GM23338 (cell line): ENCODE measurements around the gene TBC1D3B. TPM values are rescaled to one million over a fixed set of nuclear protein-coding genes. Genes with fewer than 3 reads are reported as not detected.

Source experiments
- ATAC-seq: fragments of 200-7000 bp; cut with Tn5 transposase; 3 replicates; pipeline ENCODE4 v1.9.1; 2020
- DNase-seq: peaks from one replicate; pipeline ENCODE4 v3.0.0-alpha.2; 2015; ENCODE audit warnings: low spot score
- H2AFZ ChIP-seq: fragments of 200-600 bp; sonication (generic); 2 replicates; pipeline ENCODE4 v1.8.0; 2016; ENCODE audit warnings: antibody characterized with exemption, mild to moderate bottlenecking, moderate library complexity
- H3F3A ChIP-seq: fragments of 200-600 bp; sonication (generic); replicated peaks from 2 replicates; pipeline ENCODE4 v1.8.0; 2017; ENCODE audit warnings: antibody characterized with exemption, mixed run types, low read depth
- H3K27ac ChIP-seq: fragments of 200-600 bp; sonication (generic); 2 replicates; pipeline ENCODE4 v1.6.1; 2016; ENCODE audit warnings: low read depth
- H3K27me3 ChIP-seq: fragments of 200-600 bp; sonication (generic); 2 replicates; pipeline ENCODE4 v1.8.0; 2016; ENCODE audit warnings: mild to moderate bottlenecking, mixed run types, moderate library complexity; ENCODE audit not compliant: insufficient read depth
- H3K36me3 ChIP-seq: fragments of 200-600 bp; sonication (generic); 2 replicates; pipeline ENCODE4 v1.8.0; 2016; ENCODE audit warnings: mild to moderate bottlenecking; ENCODE audit not compliant: insufficient read depth
- H3K4me1 ChIP-seq: fragments of 200-600 bp; sonication (generic); 2 replicates; pipeline ENCODE4 v1.8.0; 2016; ENCODE audit warnings: mild to moderate bottlenecking, moderate library complexity; ENCODE audit not compliant: insufficient read depth
- H3K4me2 ChIP-seq: fragments of 200-600 bp; sonication (generic); 2 replicates; pipeline ENCODE4 v1.7.1; 2017; ENCODE audit warnings: mixed run types
- H3K4me3 ChIP-seq: fragments of 200-600 bp; sonication (generic); 2 replicates; pipeline ENCODE4 v1.6.1; 2016; ENCODE audit warnings: mixed run types
- H3K79me2 ChIP-seq: fragments of 200-600 bp; sonication (generic); replicated peaks from 2 replicates; pipeline ENCODE4 v1.8.0; 2017; ENCODE audit warnings: mild to moderate bottlenecking; ENCODE audit not compliant: insufficient read depth
- H3K9me2 ChIP-seq: fragments of 200-600 bp; sonication (generic); 2 replicates; pipeline ENCODE4 v1.8.0; 2017; ENCODE audit not compliant: insufficient read depth
- H4K20me1 ChIP-seq: fragments of 200-600 bp; sonication (generic); replicated peaks from 2 replicates; pipeline ENCODE4 v1.8.0; 2017; ENCODE audit warnings: mild to moderate bottlenecking; ENCODE audit not compliant: insufficient read depth
- H3K27ac Mint-ChIP-seq: 2 replicates; pipeline ENCODE4 v1.8.0; 2020; ENCODE audit warnings: inconsistent platforms, mild to moderate bottlenecking, moderate library complexity, mixed read lengths
- H3K27me3 Mint-ChIP-seq: 3 replicates; pipeline ENCODE4 v1.8.0; 2022; ENCODE audit warnings: low read depth, mild to moderate bottlenecking, moderate library complexity, mixed read lengths, inconsistent platforms; ENCODE audit not compliant: insufficient read depth, poor library complexity
- H3K36me3 Mint-ChIP-seq: 3 replicates; pipeline ENCODE4 v1.8.0; 2021; ENCODE audit warnings: low read depth, mild to moderate bottlenecking, inconsistent platforms, moderate library complexity, mixed read lengths
- H3K4me1 Mint-ChIP-seq: 3 replicates; pipeline ENCODE4 v1.8.0; 2020; ENCODE audit warnings: mild to moderate bottlenecking, inconsistent platforms, mixed read lengths
- H3K4me3 Mint-ChIP-seq: 3 replicates; pipeline ENCODE4 v1.8.0; 2021; ENCODE audit warnings: moderate library complexity, mild to moderate bottlenecking, inconsistent platforms, mixed read lengths
- H3K9me3 Mint-ChIP-seq: 3 replicates; pipeline ENCODE4 v1.8.0; 2020; ENCODE audit warnings: moderate library complexity, mild to moderate bottlenecking, inconsistent platforms, mixed read lengths
- ETS1 ChIP-seq: IDR thresholded peaks from 2 replicates; pipeline ENCODE4 v1.6.1; 2016; ENCODE audit warnings: antibody characterized with exemption
- JUNB ChIP-seq: IDR thresholded peaks from one replicate; pipeline ENCODE4 v1.6.1; 2016; ENCODE audit warnings: antibody characterized with exemption; ENCODE audit not compliant: unreplicated experiment
- polyA plus RNA-seq: library from polyadenylated mRNA; unstranded; fragments of >200 nt; fragmentation: Nextera tagmentation; extraction: Ambion mirVana; gene quantifications from 2 replicates; pipeline ENCODE4 v1.2.1, GENCODE V29; 2016
- total RNA-seq: library from RNA; depleted of rRNA; stranded (reverse); fragments of >200 nt; shearing (Covaris generic); gene quantifications from 2 replicates; pipeline ENCODE4 v1.2.3, GENCODE V29; 2014
- TF ChIP-seq, protein P1 (sequence below), 2 experiments: fragments of 200-600 bp in 1 of 2; sonication (generic) in 1 of 2; conservative IDR thresholded peaks; 2 replicates each; pipeline versions ENCODE4 v1.5.1 to v1.6.1; 2016 to 2017; ENCODE audit warnings: antibody characterized with exemption in 2 of 2, low read depth in 2 of 2, mild to moderate bottlenecking in 2 of 2, moderate library complexity in 1 of 2
- TF ChIP-seq, protein P2 (sequence below): IDR thresholded peaks from one replicate; pipeline ENCODE4 v1.6.1; 2018; ENCODE audit warnings: antibody characterized with exemption; ENCODE audit not compliant: unreplicated experiment

TBC1D3B gene
- total and polyA plus RNA-seq, 2 experiments from 2014 or later, result 0.95 to 1.3 TPM

DNA sequence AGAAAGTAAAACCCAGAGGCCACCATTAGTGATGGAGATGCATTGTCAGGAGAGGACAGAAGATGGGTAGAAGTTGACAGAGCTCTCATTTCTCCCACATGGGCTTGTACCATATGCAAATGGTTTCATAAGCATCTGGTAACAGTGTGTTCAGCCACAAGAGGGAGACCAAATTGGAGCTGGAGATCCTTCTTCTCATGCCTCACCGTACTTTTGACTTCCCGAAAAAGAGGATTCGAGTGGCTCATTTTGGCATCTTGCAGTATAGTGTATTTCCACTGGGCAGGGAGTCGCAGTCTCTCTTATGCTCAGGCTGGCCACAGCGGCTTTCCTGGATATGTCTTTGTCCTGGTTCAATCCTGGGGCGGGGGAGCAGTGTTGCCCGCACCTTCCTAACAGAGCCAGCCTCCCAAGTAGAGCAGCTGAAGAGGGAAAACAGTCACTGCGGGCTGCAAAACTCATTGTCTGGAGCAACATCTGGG, 23.8 kb downstream of the TBC1D3B start:
- H3K4me1 ChIP-seq, result no peaks in the 10 kb centered on the region
- H2AFZ ChIP-seq, result no peak overlapping the region
- Mint-ChIP-seq H3K4me1 (peaks cover 4% of the 10 kb centered on the region; the same call in 2 of the 3 replicates), H3K27me3 (no peaks in the 10 kb centered on the region), H3K27ac (no peak overlapping the region), H3K9me3 (no peaks in the 10 kb centered on the region), H3K36me3 (no peaks in the 10 kb centered on the region), H3K4me3 (no peak overlapping the region)
- TF ChIP-seq, protein P1, sequence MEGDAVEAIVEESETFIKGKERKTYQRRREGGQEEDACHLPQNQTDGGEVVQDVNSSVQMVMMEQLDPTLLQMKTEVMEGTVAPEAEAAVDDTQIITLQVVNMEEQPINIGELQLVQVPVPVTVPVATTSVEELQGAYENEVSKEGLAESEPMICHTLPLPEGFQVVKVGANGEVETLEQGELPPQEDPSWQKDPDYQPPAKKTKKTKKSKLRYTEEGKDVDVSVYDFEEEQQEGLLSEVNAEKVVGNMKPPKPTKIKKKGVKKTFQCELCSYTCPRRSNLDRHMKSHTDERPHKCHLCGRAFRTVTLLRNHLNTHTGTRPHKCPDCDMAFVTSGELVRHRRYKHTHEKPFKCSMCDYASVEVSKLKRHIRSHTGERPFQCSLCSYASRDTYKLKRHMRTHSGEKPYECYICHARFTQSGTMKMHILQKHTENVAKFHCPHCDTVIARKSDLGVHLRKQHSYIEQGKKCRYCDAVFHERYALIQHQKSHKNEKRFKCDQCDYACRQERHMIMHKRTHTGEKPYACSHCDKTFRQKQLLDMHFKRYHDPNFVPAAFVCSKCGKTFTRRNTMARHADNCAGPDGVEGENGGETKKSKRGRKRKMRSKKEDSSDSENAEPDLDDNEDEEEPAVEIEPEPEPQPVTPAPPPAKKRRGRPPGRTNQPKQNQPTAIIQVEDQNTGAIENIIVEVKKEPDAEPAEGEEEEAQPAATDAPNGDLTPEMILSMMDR (conservative IDR thresholded peaks at IDR 0.05; ENCODE audit: low read depth in 2 of 2), result 0 out of 4 replicates have a peak, but pooled peaks of 1 of the 2 experiments have one; percentile 10
- TF ChIP-seq JUNB, result no peak
- no peaks in the 10 kb centered on the region for H3K27me3 ChIP-seq
- H3K79me2 ChIP-seq, result no peaks in the 10 kb centered on the region
- no peak for ATAC-seq
- H3K4me2 ChIP-seq, result no peak overlapping the region
- no peak overlapping the region for H3K27ac ChIP-seq
- no peaks in the 10 kb centered on the region for H3F3A ChIP-seq
- no peaks in the 10 kb centered on the region for H3K36me3 ChIP-seq
- no peak overlapping the region for H3K4me3 ChIP-seq
- H4K20me1 ChIP-seq, result no peaks in the 10 kb centered on the region
- no peaks in the 10 kb centered on the region for H3K9me2 ChIP-seq
- peak; percentile 3 for DNase-seq

DNA sequence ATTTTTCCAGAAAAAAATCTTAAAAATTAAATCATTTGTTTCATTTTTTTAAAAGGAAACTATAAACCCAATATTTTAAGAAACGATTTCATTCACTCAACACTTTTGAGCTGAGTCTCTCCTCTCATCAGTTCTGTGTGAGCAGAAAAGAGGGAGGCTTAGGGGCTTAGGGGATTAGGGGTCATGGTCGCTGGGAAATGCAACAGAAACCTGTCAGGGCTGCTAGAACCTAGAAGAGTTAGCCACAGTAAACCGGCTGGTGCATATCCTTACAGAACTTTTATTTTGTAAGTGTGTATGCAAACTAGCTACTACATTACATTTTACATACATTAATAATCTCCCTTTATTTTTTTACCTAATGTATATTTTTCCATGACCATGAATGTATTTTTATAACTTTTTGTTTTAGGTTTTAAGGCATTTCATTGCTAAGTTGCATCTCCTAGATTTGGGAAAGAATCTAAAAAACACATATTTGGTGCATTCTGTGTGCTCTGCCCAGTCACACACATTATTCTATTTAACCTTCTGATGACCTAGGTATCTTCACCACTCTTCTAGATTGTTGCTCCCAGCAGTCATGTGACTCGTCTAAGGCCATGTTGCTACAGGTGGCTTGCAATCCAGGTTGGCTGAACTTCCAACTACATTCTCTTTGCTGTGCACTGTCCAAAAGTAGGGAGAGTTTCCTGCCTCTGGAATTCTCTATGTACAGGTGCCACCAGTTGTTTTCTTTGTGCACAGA, 24.4 kb downstream of the TBC1D3B start:
- Histone ChIP-seq H3K4me3 (no peak overlapping the region), H3K27ac (no peak overlapping the region), H3K27me3 (no peaks in the 10 kb centered on the region), H3K4me2 (no peak overlapping the region), H3K79me2 (no peaks in the 10 kb centered on the region), H2AFZ (no peak overlapping the region), H3K9me2 (no peaks in the 10 kb centered on the region), H3F3A (no peaks in the 10 kb centered on the region), H4K20me1 (no peaks in the 10 kb centered on the region), H3K4me1 (no peaks in the 10 kb centered on the region), H3K36me3 (no peaks in the 10 kb centered on the region)
- no peaks in the 10 kb centered on the region for H3K27me3 Mint-ChIP-seq
- no peak overlapping the region for H3K4me3 Mint-ChIP-seq
- ATAC-seq (no peak), DNase-seq (no peak)
- peaks cover 4% of the 10 kb centered on the region; the same call in 2 of the 3 replicates for H3K4me1 Mint-ChIP-seq
- no peaks in the 10 kb centered on the region for H3K36me3 Mint-ChIP-seq
- no peaks in the 10 kb centered on the region for H3K9me3 Mint-ChIP-seq
- TF ChIP-seq, protein P2, sequence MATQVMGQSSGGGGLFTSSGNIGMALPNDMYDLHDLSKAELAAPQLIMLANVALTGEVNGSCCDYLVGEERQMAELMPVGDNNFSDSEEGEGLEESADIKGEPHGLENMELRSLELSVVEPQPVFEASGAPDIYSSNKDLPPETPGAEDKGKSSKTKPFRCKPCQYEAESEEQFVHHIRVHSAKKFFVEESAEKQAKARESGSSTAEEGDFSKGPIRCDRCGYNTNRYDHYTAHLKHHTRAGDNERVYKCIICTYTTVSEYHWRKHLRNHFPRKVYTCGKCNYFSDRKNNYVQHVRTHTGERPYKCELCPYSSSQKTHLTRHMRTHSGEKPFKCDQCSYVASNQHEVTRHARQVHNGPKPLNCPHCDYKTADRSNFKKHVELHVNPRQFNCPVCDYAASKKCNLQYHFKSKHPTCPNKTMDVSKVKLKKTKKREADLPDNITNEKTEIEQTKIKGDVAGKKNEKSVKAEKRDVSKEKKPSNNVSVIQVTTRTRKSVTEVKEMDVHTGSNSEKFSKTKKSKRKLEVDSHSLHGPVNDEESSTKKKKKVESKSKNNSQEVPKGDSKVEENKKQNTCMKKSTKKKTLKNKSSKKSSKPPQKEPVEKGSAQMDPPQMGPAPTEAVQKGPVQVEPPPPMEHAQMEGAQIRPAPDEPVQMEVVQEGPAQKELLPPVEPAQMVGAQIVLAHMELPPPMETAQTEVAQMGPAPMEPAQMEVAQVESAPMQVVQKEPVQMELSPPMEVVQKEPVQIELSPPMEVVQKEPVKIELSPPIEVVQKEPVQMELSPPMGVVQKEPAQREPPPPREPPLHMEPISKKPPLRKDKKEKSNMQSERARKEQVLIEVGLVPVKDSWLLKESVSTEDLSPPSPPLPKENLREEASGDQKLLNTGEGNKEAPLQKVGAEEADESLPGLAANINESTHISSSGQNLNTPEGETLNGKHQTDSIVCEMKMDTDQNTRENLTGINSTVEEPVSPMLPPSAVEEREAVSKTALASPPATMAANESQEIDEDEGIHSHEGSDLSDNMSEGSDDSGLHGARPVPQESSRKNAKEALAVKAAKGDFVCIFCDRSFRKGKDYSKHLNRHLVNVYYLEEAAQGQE, result no peak
- TF ChIP-seq JUNB, result no peak
- no peak for TF ChIP-seq ETS1
- no peak overlapping the region for H3K27ac Mint-ChIP-seq
